GM18505 (cell line): Measurements from ENCODE around the gene SCAPER.
"Not testable (repeated sequence)": the region's sequence is repeated elsewhere in the genome, so short reads cannot be mapped to it uniquely, and the experiment has no call there.

Source experiments
- ATAC-seq: cut with Tn5 transposase; IDR thresholded peaks from one replicate; pipeline ENCODE4 v1.9.1; 2021; ENCODE audit not compliant: unreplicated experiment
- POLR2A ChIP-seq: IDR thresholded peaks from 4 replicates; pipeline ENCODE4 v1.6.1; 2011; ENCODE audit warnings: borderline replicate concordance; ENCODE audit not compliant: insufficient read depth, insufficient read length; ENCODE audit errors: extremely low read depth

SCAPER gene

GRCh38 chr15:76533995-76534394 lies 371.1 kb downstream of the SCAPER start:
- ATAC-seq = no peak
- TF ChIP-seq POLR2A = no peak

DNA sequence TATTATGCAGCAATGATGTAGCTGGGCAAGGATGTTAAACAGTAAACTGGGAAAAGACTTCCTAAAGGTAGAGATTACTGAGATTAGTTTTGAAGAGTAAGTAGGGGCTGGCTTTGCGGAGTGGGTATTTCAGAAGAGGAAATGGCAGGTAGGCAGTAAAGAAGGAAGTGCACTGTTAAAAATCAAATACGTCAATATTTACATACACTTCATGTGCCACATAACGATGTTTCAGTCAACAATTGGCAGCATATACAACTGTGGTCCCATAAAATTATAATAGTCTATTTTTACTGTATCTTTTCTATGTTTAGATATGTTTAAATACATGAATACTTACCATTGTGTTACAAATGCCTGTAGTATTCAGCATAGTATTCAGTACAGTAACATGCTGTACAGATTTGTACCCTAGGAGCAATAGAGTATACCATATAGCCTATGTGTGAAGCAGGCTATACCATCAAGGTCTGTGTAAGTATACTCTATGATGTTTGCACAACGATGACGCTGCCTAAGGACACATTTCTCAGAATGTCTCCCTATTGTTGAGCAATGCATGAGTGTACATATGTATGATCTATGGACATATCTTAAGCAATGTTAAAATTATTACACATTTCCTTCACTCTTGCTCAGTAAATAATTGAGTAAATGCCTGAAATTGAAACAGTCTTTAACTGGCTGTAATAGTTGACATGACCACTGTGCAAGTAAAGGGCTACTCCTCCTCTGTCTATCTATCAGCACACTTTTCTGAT lies 371.9 kb downstream of the SCAPER start:
- no peak for ATAC-seq
- no peak for TF ChIP-seq POLR2A

DNA sequence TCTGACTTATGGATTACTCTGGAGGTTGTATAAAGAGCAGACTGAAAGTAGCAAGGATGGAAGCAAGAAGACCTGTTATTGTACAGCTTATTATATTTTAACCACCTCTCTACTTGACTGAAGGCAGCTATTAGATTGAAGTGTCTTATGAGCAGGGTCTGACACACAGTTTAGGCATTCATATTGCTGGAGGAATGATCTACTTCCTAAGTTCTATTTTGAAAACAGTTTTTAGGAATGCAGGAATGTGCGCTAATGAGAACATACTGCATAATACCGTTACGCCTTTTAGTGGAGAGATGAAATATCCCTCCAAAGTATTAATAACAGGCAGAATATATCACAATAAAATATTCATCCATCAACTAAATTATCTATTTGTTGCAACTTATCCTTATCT lies 375.2 kb downstream of the SCAPER start:
- TF ChIP-seq POLR2A = no peak
- ATAC-seq = no peak

- no peak for ATAC-seq
- no peak for TF ChIP-seq POLR2A
Measured at GRCh38 chr15:76526111-76526510, 379.0 kb downstream of the SCAPER start.

- ATAC-seq = no peak
- no peak for TF ChIP-seq POLR2A
Measured at GRCh38 chr15:76517910-76518309, 387.2 kb downstream of the SCAPER start.

DNA sequence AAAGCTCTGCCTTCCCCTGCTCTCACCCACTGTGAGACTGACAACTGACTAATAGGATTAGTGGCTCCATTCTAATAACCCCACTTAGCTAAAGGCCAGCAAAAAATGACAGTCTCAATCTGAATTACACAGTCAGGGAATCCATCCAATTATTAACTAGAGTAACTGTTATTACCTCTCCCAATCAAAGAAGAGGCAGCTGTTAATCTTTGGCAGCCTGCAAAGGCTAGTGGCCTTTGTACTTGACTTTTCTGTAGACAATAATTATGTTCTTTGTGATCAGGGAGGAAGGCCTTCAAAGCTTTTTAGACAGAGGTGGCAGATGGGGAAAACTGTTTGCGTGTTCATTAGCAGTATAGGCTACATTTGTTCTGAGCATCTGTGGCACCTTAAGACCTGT lies 390.9 kb downstream of the SCAPER start:
- TF ChIP-seq POLR2A = no peak
- no peak for ATAC-seq

GRCh38 chr15:76512971-76513370 lies 392.2 kb downstream of the SCAPER start:
- no peak for TF ChIP-seq POLR2A
- ATAC-seq = no peak

GRCh38 chr15:76510663-76511062 lies 394.5 kb downstream of the SCAPER start:
- ATAC-seq = not testable (repeated sequence)

DNA sequence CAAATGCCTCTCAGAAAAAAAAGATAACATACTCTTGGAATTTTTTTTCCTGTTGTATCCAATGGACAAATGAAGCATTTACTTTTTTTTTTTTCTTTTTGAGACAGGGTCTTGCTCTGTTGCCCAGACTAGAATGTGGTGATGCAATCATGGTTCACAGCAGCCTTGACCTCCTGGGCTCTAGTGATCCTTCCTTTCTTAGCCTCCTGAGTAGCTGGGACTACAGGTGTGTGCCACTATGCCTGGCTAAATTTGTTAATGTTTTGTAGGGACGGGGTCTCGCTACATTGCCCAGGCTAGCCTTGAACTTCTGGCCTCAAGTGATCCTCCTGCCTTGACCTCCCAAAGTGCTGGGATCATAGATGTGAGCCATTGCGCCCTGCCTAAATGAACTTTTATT lies 401.3 kb downstream of the SCAPER start:
- no peak for ATAC-seq
- no peak for TF ChIP-seq POLR2A

DNA sequence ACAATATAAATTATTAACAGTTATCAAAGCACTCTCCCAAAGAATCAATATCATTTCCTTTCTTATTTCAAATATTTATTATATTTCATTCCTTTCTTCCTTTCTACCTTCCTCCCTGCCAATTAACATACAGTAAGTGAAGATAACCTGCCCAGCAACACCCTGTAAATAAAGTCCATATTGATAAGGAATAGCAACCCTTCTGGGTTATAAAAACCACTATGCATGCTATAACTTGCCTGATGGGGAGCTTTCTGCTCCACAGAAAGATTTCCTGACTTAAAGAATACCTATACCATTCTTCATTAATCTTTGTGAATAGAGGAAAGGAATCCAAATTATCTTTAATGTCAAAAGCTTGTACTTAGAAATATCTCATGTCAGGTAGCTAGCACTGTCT lies 402.0 kb downstream of the SCAPER start:
- TF ChIP-seq POLR2A = no peak
- ATAC-seq = no peak

DNA sequence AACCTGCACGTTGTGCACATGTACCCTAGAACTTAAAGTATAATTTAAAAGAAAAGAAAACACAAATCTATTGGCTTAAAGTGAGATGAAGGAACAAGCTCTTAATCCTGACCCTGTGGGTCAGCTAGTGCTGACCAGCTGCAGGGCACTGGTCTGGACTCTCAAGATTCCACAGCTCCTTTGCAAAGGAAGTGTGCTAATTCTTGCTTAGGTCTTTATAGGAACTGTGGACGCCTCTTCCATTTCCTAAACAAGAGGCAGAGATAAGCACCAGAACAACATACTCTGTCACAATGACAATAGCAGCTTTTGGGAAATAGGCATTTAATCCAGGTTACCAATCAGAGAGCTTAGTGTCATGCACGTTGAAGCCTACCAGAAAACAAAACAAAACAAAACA lies 402.5 kb downstream of the SCAPER start:
- TF ChIP-seq POLR2A = no peak
- ATAC-seq = no peak

GRCh38 chr15:76502185-76502584 lies 403.0 kb downstream of the SCAPER start:
- ATAC-seq = not testable (repeated sequence)

- no peak for ATAC-seq
- no peak for TF ChIP-seq POLR2A
Measured at GRCh38 chr15:76501726-76502125, 403.4 kb downstream of the SCAPER start.

- ATAC-seq = no peak
- TF ChIP-seq POLR2A = no peak
Measured at GRCh38 chr15:76501011-76501410, 404.1 kb downstream of the SCAPER start.

- TF ChIP-seq POLR2A = no peak
Measured at GRCh38 chr15:76495487-76495886, 409.7 kb downstream of the SCAPER start.

More at GRCh38 chr15:76495487-76495886, 409.7 kb downstream of the SCAPER start:
- no peak for ATAC-seq
